GM19238 (cell line): ENCODE results near the gene SLC30A3.

Source experiments
- DNase-seq: peaks from one replicate; pipeline ENCODE4 v3.0.0; 2011; ENCODE audit warnings: low spot score; ENCODE audit not compliant: insufficient read length

The SLC30A3 gene

DNA sequence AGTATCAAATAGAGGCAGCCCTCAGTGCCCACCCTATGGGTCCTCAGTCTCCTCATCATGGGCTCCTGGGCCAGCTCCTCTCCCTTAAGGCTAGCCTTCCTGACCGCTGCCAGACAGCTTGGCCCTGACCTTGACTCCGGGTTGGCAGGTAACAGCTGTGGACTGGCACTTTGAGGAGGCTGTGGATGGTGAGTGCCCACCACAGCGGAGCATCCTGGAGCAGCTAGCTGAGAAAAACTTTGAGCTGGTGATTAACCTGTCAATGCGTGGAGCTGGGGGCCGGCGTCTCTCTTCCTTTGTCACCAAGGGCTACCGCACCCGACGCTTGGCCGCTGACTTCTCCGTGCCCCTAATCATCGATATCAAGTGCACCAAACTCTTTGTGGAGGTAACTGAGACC lies 26.7 kb downstream of the SLC30A3 start:
- no peak for DNase-seq

- DNase-seq, result no peak
Observed at GRCh38 chr2:27233341-27233740, 29.5 kb downstream of the SLC30A3 start.

DNA sequence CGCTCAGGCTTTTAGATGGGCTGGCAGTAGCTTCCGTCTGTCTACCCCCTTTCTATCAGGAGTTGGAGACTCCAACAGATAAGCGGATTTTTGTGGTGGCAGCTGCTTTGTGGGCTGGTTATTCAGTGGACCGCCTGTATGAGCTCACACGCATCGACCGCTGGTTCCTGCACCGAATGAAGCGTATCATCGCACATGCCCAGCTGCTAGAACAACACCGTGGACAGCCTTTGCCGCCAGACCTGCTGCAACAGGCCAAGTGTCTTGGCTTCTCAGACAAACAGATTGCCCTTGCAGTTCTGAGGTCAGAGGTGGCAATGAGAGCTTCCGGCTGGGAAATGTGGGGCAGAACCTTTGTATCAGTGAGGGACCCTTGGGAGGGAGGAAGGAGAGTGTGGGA lies 30.9 kb downstream of the SLC30A3 start:
- no peak for DNase-seq

- DNase-seq, result no peak
Observed at GRCh38 chr2:27227501-27227900, 35.3 kb downstream of the SLC30A3 start.

GRCh38 chr2:27225526-27225925 lies 37.3 kb downstream of the SLC30A3 start:
- DNase-seq, result no peak

- no peak for DNase-seq
Observed at GRCh38 chr2:27223416-27223815, 39.4 kb downstream of the SLC30A3 start.

GRCh38 chr2:27222407-27222806 lies 40.4 kb downstream of the SLC30A3 start:
- DNase-seq, result no peak

DNA sequence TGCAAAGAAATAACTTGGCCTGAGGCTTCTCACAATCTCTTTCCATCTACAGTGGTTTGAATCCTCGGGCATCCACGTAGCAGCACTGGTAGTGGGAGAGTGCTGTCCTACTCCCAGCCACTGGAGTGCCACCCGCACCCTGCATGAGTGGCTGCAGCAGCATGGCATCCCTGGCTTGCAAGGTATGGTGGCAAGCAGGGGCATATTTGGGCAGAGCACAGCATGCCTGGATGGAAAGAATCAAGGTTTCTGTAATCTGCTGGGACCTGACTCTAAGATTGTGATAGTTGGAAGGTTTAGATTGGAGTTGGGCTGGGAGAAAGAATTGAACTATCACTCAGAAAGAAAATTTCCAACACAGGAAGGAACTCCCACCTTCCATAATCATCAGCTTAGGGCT lies 41.7 kb downstream of the SLC30A3 start:
- no peak for DNase-seq

- no peak for DNase-seq
Observed at GRCh38 chr2:27220091-27220490, 42.8 kb downstream of the SLC30A3 start.

DNA sequence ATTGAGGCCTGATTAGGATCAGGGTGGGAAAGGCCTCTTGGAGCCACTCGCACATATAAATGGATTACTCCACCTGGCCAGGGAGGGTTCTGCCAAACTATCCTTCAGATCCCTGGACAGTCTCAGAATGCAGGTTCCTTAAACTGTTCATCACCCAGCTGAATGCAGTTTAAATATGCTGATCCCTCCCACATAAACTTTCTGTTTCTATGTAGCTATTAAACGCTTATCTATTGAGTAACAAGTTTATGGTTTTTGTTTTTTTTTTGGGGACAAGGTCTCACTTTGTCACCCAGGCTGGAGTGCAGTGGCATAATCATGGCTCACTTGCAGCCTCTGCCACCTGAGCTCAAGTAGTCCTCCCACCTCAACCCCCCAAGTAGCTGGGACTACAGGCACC lies 43.8 kb downstream of the SLC30A3 start:
- no peak for DNase-seq

GRCh38 chr2:27218614-27219013 lies 44.2 kb downstream of the SLC30A3 start:
- no peak for DNase-seq

DNA sequence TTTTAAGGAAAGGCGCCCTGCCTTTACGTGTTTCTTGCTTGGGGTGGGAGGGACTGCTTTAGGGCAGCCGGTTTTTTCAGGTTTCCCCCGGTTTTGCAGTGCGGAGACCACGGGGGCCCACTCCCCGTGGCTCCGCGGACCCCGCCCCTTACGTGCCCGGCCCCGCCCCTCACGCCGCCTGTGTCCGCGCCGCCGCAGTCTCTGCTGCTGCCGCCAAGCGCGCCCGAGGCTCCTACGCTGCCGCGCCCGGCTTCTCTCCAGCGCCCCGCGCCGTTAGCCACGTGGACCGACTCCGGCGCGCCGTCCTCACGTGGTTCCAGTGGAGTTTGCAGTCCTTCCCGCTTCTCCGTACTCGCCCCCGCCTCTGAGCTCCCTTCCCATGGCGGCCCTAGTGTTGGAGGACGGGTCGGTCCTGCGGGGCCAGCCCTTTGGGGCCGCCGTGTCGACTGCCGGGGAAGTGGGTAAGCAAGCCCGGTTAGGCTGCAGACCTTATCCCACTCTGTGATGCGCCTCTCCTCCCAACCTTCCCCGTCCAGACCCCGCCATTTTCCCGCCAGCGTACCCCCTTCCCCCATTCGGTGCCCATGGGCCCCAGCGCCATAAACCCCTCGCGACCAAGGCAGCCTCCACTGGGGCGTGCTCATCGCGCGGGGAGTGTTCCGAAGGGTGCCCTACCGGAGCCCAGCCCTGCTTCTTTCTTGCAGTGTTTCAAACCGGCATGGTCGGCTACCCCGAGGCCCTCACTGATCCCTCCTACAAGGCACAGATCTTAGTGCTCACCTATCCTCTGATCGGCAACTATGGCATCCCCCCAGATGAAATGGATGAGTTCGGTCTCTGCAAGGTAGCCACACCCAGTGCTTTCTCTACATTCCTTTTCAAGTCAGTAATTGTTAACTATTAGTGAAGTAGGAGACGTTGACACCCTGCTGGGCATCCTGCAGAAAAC lies 45.4 kb downstream of the SLC30A3 start, which contains the start of gene CAD:
Gene CAD (plus strand): TSS at position 197 of the 949 bp plus-strand sequence. CDS start 183 bp downstream, at position 380.
- DNase-seq, result peak; percentile 87

DNA sequence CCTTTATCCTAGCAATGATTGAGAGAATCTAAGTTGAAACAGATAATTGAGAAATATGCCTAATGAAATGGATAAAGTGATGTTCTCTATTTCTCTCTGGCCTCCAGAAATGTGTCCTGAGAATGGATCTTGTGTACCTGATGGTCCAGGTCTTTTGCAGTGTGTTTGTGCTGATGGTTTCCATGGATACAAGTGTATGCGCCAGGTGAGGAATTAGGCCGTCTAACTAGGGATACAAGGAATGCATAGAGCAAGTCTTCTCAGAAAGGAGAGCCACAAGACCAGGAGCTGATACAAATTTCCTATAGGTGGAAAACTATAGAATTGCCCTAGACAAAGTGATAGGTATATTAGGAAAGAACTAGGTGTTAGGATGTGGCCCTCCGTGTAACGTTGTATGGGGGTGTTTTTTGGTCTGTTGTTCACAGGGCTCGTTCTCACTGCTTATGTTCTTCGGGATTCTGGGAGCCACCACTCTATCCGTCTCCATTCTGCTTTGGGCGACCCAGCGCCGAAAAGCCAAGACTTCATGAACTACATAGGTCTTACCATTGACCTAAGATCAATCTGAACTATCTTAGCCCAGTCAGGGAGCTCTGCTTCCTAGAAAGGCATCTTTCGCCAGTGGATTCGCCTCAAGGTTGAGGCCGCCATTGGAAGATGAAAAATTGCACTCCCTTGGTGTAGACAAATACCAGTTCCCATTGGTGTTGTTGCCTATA lies 46.3 kb downstream of the SLC30A3 start:
- DNase-seq, result no peak

GRCh38 chr2:27214941-27215340 lies 47.9 kb downstream of the SLC30A3 start:
- DNase-seq, result no peak

GRCh38 chr2:27212626-27213471 lies 50.0 kb downstream of the SLC30A3 start:
- DNase-seq, result peak; percentile 42

DNA sequence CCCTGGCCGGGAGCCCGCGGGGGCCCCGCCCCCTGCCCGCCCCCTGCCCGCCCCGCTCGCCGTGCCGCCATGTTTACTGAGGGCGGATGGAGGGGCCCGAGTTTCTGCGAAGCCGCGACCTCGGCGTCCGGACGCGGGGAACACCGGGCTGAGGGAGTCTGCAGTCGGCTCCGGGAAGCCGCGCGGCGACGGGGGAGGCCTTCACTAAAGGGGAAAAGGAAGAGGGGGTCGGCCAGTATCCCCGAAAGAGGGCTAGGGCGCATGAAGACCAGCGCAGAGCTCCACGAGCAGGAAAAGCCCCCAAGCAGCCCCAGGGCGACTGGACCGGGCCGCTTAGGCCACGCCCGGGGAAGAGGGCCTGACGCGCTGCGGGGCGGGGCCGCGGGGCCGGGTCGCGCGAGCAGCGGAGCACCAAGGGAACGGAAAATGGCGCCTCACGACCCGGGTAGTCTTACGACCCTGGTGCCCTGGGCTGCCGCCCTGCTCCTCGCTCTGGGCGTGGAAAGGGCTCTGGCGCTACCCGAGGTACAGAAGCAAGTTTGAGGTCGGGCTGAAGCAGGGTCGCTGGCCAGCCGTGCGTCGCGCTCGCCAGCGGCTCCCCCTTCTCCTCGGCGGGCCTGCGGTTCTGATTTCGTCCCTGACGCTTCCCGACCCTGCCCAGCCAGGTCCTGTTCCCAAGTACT lies 50.8 kb downstream of the SLC30A3 start, which contains the start of the genes ATRAID and SLC5A6:
Gene ATRAID (plus strand): TSS at position 99 of the 683 bp plus-strand sequence. CDS start 328 bp downstream, at position 427.
Gene SLC5A6 (minus strand): TSS at position 326 of the 683 bp plus-strand sequence. CDS start 4,618 bp downstream, outside the sequence.
- peak; percentile 97 for DNase-seq

DNA sequence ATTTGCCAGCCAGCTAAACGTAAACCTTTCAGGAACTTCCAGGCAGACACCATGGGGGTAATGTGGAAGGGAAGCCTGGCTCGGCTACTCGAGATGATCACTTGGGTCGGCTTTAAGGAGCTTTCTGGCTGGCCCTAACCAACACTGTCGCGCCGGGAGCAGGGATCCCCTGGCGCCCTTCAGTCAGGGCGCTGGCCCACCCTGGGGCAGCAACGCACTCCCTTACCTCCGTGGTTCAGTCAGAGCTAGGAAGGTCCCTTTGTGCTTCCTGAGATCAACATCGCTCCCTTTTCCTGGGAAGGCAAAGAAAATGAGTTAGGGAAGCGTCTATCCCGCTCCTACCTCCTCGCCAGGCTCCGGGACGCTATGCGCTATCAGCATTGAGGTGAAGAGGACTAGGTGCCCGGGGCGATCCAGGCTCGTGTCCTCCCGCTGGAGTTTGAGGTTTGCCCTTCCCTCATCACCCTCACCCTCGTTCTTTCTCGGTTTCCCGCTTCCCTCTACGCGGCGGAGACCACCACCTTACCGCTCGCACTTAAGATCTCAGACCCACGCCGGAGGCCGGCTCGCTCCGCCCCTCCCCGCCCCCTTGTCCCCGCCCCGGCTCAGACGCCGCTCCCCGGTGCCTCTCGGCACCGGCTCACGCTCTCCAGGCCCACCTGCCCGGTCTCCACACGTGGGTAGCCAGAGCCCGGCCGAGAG lies 51.5 kb downstream of the SLC30A3 start:
- DNase-seq, result no peak

GRCh38 chr2:27209621-27210401 lies 53.0 kb downstream of the SLC30A3 start:
- no peak for DNase-seq

- no peak for DNase-seq
Observed at GRCh38 chr2:27208486-27209050, 54.3 kb downstream of the SLC30A3 start.
